ENCODE measurements around the gene GLP1R. TPM values are rescaled to one million over a fixed set of nuclear protein-coding genes. Genes with fewer than 3 reads are reported as not detected.

GLP1R gene
- total RNA-seq, 4 donors from 2014 or later: 0.54 TPM; not detected in 3

DNA sequence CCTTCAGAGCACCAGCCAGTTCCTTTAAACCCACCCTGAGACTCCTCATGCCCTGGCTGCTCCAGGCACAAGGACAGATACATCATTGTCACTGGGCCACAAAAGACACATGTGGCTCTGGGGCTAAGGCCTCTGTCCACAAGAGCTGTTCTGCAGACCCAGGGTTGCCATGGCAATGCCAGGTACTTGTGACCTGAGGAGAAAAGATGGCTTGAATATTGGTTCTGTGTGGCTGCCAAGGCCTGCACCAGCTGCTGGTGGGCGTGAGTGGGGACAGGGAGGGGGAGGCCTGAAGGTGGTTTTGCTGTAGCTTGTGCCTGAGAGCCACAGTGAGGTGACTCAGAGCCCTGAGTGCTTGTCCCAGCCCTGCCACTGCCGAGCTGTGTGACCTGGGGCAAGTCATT lies 34.7 kb downstream of the GLP1R start:
- Histone ChIP-seq H3K4me3 (no peak overlapping the region), H3K36me3 (no peaks in the 10 kb centered on the region), H3K4me1 (peaks cover 0 to 17% (median 0%) of the 10 kb centered on the region in 3 donors), H3K27me3 (peaks cover 27% of the 10 kb centered on the region), H3K9me3 (no peaks in the 10 kb centered on the region), H3K27ac (no peak overlapping the region)
- ATAC-seq: no peak
- no CpG with 5 or more reads among the region's 2 CpGs for WGBS, 2 donors (ENCODE audit: low coverage in 1 of 2)
- TF ChIP-seq POLR2A (IDR thresholded peaks at IDR 0.05) (no peak), EP300 (IDR thresholded peaks at IDR 0.05) (no peak)
- TF ChIP-seq, protein P1, sequence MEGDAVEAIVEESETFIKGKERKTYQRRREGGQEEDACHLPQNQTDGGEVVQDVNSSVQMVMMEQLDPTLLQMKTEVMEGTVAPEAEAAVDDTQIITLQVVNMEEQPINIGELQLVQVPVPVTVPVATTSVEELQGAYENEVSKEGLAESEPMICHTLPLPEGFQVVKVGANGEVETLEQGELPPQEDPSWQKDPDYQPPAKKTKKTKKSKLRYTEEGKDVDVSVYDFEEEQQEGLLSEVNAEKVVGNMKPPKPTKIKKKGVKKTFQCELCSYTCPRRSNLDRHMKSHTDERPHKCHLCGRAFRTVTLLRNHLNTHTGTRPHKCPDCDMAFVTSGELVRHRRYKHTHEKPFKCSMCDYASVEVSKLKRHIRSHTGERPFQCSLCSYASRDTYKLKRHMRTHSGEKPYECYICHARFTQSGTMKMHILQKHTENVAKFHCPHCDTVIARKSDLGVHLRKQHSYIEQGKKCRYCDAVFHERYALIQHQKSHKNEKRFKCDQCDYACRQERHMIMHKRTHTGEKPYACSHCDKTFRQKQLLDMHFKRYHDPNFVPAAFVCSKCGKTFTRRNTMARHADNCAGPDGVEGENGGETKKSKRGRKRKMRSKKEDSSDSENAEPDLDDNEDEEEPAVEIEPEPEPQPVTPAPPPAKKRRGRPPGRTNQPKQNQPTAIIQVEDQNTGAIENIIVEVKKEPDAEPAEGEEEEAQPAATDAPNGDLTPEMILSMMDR (IDR thresholded peaks at IDR 0.05): no peak

DNA sequence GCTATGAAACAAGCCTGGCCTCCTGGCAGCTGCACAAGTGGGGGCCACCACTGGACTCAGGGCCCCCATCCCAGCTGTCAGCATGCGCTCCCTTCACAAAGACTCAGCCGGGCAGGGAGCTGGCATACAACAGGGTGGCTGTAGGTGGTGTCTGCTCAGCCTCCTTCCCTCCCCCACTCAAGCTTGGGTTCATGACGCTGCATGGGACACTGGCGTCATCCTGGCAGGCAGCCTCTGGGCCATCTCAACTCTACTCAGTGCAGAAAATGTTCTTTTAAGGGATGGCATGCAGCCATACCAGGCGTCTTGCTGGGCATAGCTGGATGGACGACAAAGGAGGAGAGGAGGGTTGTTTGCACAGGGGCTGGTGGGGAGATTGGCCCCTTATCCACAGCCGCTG lies 35.9 kb downstream of the GLP1R start:
- H3K36me3 ChIP-seq: no peaks in the 10 kb centered on the region
- no peak overlapping the region for H3K4me3 ChIP-seq
- no peak overlapping the region for H3K27ac ChIP-seq
- no peak for ATAC-seq
- H3K9me3 ChIP-seq: no peaks in the 10 kb centered on the region
- peaks cover 0 to 26% (median 0%) of the 10 kb centered on the region in 3 donors for H3K4me1 ChIP-seq
- TF ChIP-seq, protein P1 (IDR thresholded peaks at IDR 0.05): no peak
- TF ChIP-seq EP300 (IDR thresholded peaks at IDR 0.05) (no peak), POLR2AphosphoS5 (IDR thresholded peaks at IDR 0.05) (no peak), POLR2A (IDR thresholded peaks at IDR 0.05) (no peak)
- WGBS, 2 donors (ENCODE audit: low coverage in 1 of 2): no CpG with 5 or more reads among the region's 7 CpGs
- H3K27me3 ChIP-seq: peaks cover 27% of the 10 kb centered on the region

DNA sequence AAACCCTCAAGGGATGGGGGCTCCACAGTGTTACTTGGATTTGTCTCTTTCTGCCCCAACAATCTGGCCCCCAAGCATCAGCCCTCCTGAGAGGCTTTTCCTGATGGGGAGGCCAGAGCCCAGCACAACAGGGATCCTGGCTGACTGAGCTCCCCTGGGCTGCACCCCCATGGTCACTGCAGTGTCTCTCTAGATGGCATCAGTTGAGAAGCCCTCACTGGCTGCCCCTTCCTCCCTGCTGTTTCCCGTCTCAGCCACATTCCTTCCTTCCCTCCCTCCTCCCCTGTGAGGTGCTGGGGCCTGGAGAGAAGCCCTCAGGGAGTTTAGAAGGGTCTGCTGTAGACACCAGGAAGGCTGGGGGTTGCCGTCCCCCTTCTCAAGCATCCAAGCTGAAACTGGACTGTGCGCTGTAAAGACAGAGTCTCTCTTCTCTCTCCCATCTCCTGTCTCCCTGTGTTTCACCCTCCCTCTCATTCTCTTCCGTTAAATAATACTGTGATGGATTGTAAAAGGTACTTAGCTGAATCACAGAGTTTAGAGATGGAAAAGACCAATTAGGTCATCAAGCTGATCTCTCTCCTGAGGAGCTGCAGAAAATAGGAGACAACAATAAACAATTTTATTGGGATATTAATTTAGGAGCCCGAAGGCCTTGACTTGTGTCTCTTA lies 36.7 kb downstream of the GLP1R start:
- H3K27ac ChIP-seq: no peak overlapping the region
- H3K4me1 ChIP-seq: peaks cover 0 to 26% (median 0%) of the 10 kb centered on the region in 3 donors
- WGBS, 2 donors (ENCODE audit: low coverage in 1 of 2): 58 to 78% methylated on average over 4 to 5 of the region's 5 CpGs
- H3K36me3 ChIP-seq: no peaks in the 10 kb centered on the region
- ATAC-seq: no peak
- TF ChIP-seq POLR2AphosphoS5 (IDR thresholded peaks at IDR 0.05) (no peak), EP300 (IDR thresholded peaks at IDR 0.05) (no peak), POLR2A (IDR thresholded peaks at IDR 0.05) (no peak)
- TF ChIP-seq, protein P1 (IDR thresholded peaks at IDR 0.05): no peak
- H3K4me3 ChIP-seq: no peak overlapping the region
- no peaks in the 10 kb centered on the region for H3K9me3 ChIP-seq
- H3K27me3 ChIP-seq: peaks cover 27% of the 10 kb centered on the region

DNA sequence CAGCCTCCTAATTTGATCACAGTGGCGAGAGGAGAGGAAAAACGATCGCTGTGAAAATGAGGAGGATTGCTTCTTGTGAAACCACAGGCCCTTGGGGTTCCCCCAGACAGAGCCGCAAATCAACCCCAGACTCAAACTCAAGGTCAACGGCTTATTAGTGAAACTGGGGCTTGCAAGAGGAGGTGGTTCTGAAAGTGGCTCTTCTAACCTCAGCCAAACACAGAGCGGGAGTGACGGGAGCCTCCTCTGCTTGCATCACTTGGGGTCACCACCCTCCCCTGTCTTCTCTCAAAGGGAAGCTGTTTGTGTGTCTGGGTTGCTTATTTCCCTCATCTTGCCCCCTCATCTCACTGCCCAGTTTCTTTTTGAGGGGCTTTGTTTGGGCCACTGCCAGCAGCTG lies 37.7 kb downstream of the GLP1R start:
- 72% methylated on average over 6 of the region's 7 CpGs; no CpG with 5 or more reads in 1 of the 2 donors for WGBS, 2 donors (ENCODE audit: low coverage in 1 of 2)
- TF ChIP-seq POLR2A (IDR thresholded peaks at IDR 0.05) (no peak), EP300 (IDR thresholded peaks at IDR 0.05) (no peak), POLR2AphosphoS5 (IDR thresholded peaks at IDR 0.05) (no peak)
- TF ChIP-seq, protein P1 (IDR thresholded peaks at IDR 0.05): no peak
- Histone ChIP-seq H3K9me3 (no peaks in the 10 kb centered on the region), H3K4me3 (no peak overlapping the region), H3K36me3 (no peaks in the 10 kb centered on the region), H3K27ac (no peak overlapping the region), H3K4me1 (peaks cover 0 to 26% (median 0%) of the 10 kb centered on the region in 3 donors), H3K27me3 (peaks cover 27% of the 10 kb centered on the region)
- ATAC-seq: no peak

DNA sequence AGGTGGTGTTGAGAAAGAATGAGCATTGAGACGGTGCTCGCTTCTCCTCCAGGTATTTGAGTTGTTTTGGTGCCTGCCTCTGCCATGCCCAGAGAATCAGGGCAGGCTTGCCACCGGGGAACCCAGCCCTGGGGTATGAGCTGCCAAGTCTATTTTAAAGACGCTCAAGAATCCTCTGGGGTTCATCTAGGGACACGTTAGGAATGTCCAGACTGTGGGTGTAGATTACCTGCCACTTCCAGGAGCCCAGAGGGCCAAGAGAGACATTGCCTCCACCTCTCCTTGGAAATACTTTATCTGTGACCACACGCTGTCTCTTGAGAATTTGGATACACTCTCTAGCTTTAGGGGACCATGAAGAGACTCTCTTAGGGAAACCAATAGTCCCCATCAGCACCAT lies 38.1 kb downstream of the GLP1R start:
- H3K36me3 ChIP-seq: no peaks in the 10 kb centered on the region
- H3K4me1 ChIP-seq: peaks cover 0 to 26% (median 0%) of the 10 kb centered on the region in 3 donors
- no peak overlapping the region for H3K4me3 ChIP-seq
- H3K27me3 ChIP-seq: peaks cover 27% of the 10 kb centered on the region
- 69 to 90% methylated on average over 3 of the region's 6 CpGs for WGBS, 2 donors (ENCODE audit: low coverage in 1 of 2)
- no peak overlapping the region for H3K27ac ChIP-seq
- TF ChIP-seq, protein P1 (IDR thresholded peaks at IDR 0.05): no peak
- TF ChIP-seq POLR2A (IDR thresholded peaks at IDR 0.05) (no peak), POLR2AphosphoS5 (IDR thresholded peaks at IDR 0.05) (no peak), EP300 (IDR thresholded peaks at IDR 0.05) (no peak)
- H3K9me3 ChIP-seq: no peaks in the 10 kb centered on the region
- no peak for ATAC-seq
